ENCODE data around the gene BOK.
A peak's percentile ranks its signal among the peaks of the same experiment; 100 is the strongest.

BOK gene

GRCh38 chr2:241538838-241539615, 19.5 kb upstream of the BOK start:
- no peak for DNase-seq (ENCODE audit: extremely low read depth in 1 of 2, low read depth in 1 of 2)

- no peak for DNase-seq (ENCODE audit: extremely low read depth in 1 of 2, low read depth in 1 of 2)
Measured at GRCh38 chr2:241539616-241540374, 18.8 kb upstream of the BOK start.

- no peak for DNase-seq (ENCODE audit: extremely low read depth in 1 of 2, low read depth in 1 of 2)
Measured at GRCh38 chr2:241540401-241540770, 18.2 kb upstream of the BOK start.

DNA sequence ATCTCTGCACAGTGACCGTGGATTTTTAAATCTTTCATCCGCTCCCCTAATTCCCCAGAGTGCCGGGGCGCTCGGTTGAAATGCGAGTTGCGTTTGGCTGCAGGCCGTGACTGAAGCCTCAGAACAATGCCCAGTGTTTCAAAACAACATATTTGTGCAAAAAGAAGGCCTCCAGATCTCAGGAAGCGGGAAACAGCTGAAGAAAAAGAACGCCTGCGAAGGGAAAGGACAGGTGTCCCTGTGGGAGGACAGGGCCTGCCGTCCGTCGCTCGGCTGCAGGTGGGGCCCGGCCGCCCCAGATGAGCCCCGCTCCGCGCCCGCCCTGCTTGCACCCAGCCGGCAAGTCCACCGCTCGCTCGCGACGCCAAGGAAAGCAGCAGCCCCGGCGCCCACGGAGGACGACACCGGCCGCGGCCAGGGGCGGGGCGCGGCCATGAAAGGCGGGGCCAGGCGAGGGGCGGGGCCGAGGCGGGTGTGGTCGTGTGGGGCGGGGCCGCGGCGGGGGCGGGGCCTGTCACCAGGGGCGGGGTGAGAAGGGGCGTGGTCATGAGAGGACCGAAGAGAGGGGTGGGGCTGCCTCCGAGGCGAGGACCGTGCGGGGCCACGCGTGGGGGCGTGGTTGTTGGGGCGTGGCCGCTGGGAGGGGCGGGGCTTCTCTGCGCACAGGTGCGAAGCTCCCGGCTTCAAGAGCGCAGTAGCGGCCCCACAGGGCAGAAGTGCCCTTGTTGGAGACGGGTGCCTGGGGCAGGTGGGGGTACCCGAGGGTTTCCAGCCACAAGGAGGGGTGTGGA, 17.6 kb upstream of the BOK start:
- DNase-seq (ENCODE audit: extremely low read depth in 1 of 2, low read depth in 1 of 2), result peak; percentile 21 to 40

GRCh38 chr2:241541564-241542277, 16.8 kb upstream of the BOK start:
- DNase-seq (ENCODE audit: extremely low read depth in 1 of 2, low read depth in 1 of 2), result no peak

GRCh38 chr2:241542278-241542605, 16.3 kb upstream of the BOK start:
- no peak for DNase-seq (ENCODE audit: extremely low read depth in 1 of 2, low read depth in 1 of 2)

DNA sequence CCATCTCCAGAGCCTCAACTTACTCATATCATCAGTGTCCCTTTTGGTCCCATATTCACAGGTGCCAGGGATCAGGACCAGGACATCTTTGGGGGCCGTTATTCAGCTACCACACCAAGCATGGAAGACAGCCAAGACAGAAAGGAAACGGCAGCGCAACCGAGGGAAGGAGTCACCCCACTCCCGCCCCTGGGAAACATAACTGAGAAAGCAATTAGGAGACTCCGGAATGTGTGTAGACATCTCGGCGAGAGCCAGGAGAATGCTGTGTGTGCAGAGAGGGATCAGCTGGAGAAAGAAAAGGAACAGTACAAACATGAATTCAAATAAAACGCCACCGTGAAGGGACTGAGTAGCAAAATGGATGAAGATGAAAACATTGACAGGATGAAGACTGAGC, 13.4 kb upstream of the BOK start:
- no peak for DNase-seq (ENCODE audit: extremely low read depth in 1 of 2, low read depth in 1 of 2)

DNA sequence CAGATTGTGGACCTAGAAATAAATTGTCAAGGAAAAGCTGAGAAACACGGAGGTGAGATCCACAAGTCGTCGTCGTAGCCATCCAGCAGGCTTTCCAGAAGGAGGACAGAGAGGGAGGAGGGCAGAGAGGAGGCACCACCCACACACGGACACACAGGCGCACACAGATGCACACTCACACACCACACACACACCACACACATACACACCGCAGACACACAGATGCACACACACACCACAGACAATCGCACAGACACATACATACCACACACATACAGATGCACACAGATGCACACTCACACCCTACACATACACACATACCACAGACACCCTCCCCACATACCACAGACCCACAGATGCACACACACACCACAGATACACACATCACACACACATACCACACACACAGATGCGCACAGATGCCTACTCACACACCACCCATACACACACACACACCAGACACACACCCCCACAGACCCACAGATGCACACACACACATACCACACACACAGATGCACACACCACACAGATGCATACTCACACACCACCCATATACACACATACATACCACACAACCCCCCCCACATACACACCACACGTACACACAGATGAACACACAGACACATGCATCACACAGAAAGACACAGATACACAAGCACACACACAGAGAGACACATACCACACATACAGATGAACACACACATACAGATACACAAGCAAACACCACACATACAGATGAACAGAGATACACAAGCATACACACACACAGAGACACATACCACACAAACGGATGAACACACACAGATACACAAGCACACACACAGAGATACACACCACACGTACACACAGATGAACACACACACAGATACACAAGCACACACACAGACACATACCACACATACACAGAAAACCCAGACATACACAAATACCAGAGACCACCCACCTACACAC, 12.7 kb upstream of the BOK start:
- DNase-seq (ENCODE audit: extremely low read depth in 1 of 2, low read depth in 1 of 2), result no peak

DNA sequence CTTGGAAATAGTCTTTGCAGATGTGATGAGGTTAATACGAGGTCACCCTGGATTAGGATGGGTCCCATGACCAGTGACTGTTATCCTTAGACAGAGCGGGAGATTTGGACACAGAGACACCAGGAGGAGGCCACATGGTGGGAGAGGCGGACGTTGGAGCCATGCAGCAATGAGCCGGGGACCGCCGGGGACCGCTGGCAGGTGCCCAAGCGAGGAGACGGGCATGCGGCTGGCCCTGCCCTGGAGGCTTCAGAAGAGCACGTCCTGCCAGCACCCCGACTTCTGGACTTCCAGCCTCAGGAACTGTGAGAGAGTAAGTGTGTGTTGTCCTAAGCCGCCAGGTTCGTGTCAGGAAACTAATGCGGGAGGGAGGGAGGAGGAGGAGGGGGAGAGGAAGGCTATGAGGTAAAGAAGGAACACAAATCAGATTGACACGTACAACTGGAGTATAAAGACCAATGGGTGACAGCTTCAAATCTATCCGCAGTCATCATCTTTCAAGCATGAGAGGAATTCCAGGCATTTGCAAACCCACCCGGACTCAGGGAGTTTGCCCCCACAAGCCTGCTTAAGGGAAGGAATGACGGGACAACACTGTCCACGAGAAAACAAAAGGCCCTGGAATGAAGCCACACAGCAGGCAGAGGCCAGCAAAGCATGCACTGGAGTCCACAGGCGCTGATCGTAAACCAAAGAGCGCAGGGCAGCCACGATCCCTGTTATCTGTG, 11.6 kb upstream of the BOK start:
- DNase-seq (ENCODE audit: extremely low read depth in 1 of 2, low read depth in 1 of 2), result no peak

- DNase-seq (ENCODE audit: extremely low read depth in 1 of 2, low read depth in 1 of 2), result no peak
Measured at GRCh38 chr2:241547781-241548450, 10.6 kb upstream of the BOK start.

DNA sequence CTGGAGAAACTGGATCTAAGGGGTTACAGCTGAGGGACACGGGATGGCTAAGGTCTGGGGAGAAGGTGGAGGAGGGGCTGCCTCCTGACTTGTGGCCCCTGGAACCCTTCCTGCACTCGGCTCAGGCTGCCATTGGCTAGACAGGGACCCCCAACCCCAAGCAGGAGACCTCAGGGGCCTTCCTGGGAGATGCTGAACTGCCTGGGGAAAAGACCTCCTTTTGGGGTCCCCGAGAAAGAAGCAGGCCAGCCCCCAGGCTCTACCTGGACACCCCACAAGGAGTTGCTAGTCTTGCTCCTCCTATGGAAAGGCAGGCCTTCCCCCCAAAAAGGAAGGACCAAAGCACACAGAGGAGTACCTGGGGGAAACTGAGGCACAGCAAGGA, 10.1 kb upstream of the BOK start:
- DNase-seq (ENCODE audit: extremely low read depth in 1 of 2, low read depth in 1 of 2), result no peak

GRCh38 chr2:241550616-241551580, 7.6 kb upstream of the BOK start:
- no peak for DNase-seq (ENCODE audit: extremely low read depth in 1 of 2, low read depth in 1 of 2)

DNA sequence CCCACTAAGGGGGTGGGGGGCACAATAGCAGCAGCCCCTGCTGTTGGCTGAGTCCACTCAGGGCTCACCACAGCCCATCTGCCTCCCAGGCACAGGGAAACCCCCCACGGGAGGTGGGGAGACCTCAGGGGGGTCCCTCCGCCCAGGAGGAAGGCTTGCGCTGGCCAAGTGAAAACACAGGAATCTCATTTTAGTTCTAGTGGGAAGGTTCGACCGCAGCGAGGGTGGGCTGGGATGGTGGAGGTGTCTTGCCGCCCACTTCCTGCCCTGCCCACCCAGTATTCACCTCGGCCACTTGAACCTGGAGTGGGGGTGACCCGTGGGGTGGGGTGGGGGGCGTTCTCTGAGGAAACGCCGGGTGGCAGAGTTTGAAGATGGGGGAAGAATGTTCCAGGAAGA, 6.9 kb upstream of the BOK start:
- DNase-seq (ENCODE audit: extremely low read depth in 1 of 2, low read depth in 1 of 2), result no peak

- no peak for DNase-seq (ENCODE audit: extremely low read depth in 1 of 2, low read depth in 1 of 2)
Measured at GRCh38 chr2:241551998-241552737, 6.4 kb upstream of the BOK start.

DNA sequence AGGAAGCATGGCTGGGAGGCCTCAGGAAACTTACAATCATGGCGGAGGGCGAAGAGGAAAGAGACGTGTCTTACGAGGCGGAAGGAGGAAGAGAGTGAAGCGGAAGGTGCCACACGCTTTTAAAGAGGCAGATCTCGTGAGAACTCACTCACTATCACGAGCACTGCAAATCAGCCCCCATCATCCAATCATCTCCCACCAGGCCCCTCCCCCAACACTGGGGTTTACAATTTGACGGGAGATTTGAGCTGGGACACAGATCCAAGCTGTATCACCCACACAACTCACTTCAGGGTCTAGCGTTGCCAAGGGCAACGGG, 5.1 kb upstream of the BOK start:
- no peak for DNase-seq (ENCODE audit: extremely low read depth in 1 of 2, low read depth in 1 of 2)

DNA sequence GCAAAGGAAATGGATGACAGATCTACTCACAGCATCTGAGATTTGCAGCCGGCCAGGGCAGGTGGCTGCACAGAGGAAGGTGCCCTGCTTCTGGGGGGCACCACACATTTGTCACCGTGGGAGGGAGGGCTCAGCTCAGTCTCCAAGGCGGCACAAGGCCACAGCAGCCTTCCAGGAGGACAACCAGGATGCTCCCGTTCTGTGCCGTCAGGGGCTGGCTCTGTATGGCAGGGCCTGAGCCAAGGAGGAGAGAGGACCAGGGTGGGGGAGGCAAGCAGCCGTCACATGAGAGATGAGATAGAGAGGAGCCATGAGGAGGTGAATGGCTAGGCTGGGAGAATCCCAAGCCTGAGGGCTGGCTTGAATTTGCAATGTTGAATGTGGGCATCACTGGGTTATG, 4.6 kb upstream of the BOK start:
- DNase-seq (ENCODE audit: extremely low read depth in 1 of 2, low read depth in 1 of 2), result no peak

- no peak for DNase-seq (ENCODE audit: extremely low read depth in 1 of 2, low read depth in 1 of 2)
Measured at GRCh38 chr2:241554610-241555322, 3.8 kb upstream of the BOK start.

All from activated CD8-positive, alpha-beta memory T cell treated with anti-CD3 and anti-CD28 coated beads for 1 hour (primary cell).